GM12891 (cell line): ENCODE data around the gene AP5Z1.

Experiments
- DNase-seq: peaks from one replicate; pipeline ENCODE4 v3.0.0; 2011; ENCODE audit warnings: low spot score; ENCODE audit not compliant: insufficient read length
- FAIRE-seq: peaks from 2 replicates; lab custom pipeline; 2011; peaks lifted over from hg19 to GRCh38; lab: Jason Lieb, UNC
- PAX5 ChIP-seq: IDR thresholded peaks from 2 replicates; pipeline ENCODE4 v1.6.1; 2011; ENCODE audit warnings: low read length, moderate library complexity, mild to moderate bottlenecking; ENCODE audit not compliant: insufficient read depth, severe bottlenecking
- POLR2A ChIP-seq: IDR thresholded peaks from 2 replicates; pipeline ENCODE4 v1.6.1; 2011; ENCODE audit warnings: low read depth, low read length, control low read depth
- POLR2AphosphoS5 ChIP-seq: IDR thresholded peaks from 2 replicates; pipeline ENCODE4 v1.6.1; 2011; ENCODE audit warnings: low read depth, low read length, control low read depth
- POU2F2 ChIP-seq: IDR thresholded peaks from 2 replicates; pipeline ENCODE4 v1.6.1; 2011; ENCODE audit warnings: low read depth, mild to moderate bottlenecking, control low read depth, low read length, moderate library complexity
- SPI1 ChIP-seq: IDR thresholded peaks from 2 replicates; pipeline ENCODE4 v1.6.1; 2011; ENCODE audit warnings: low read depth, low read length, control low read depth
- TAF1 ChIP-seq: IDR thresholded peaks from 2 replicates; pipeline ENCODE4 v1.6.1; 2011; ENCODE audit warnings: low read depth, low read length, control low read depth

Gene AP5Z1

DNA sequence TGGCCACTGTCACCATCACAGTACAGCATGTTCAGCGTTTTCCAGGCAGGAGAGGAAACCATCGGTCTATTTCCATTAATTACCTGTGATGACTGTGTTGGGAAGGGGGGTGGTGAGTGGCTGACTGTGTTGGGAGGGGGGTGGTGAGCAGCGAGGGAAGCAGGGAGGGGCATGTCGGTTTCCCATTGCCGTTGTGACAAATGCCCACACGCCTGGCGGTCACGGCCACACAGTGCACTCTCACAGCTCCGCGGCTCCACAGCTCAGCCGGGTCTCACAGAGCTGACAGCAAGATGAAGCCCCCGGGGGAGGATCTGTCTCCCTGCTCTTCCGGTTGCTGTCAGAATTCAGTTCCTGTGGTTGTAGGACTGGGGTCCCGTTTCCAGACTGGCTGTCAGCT, 39.0 kb downstream of the AP5Z1 start:
- FAIRE-seq (no peak), DNase-seq (no peak)
- no peak for TF ChIP-seq PAX5
- no peak for TF ChIP-seq TAF1
- TF ChIP-seq POLR2AphosphoS5: no peak
- no peak for TF ChIP-seq POU2F2
- TF ChIP-seq SPI1: no peak

DNA sequence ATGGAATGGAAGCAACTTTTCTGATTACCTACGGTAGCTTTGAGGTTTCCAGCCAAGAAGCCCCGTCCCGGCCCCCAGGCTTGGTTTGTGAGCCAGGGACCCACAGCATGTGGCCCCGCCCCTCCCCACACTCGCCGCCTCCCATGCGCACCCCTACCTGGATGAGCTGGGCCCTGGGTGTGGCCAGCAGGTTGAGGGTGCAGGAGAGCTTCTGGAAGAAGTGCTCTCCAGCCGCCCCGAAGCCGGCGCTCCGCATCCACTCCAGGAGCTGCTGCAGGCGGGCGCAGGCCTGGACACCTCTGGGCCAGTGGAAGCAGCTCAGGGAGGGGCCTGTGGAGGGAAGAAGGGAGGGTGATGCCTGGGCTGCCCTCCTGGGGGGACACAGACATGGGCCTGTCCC, 39.7 kb downstream of the AP5Z1 start:
- no peak for DNase-seq
- TF ChIP-seq PAX5: no peak
- no peak for TF ChIP-seq POLR2AphosphoS5
- no peak for TF ChIP-seq TAF1
- no peak for TF ChIP-seq POU2F2
- TF ChIP-seq POLR2A: no peak
- TF ChIP-seq SPI1: no peak
- FAIRE-seq: no peak

- TF ChIP-seq POLR2AphosphoS5 (no peak), SPI1 (no peak), POLR2A (no peak), POU2F2 (no peak), TAF1 (no peak), PAX5 (no peak)
- DNase-seq (no peak), FAIRE-seq (no peak)
Measured at GRCh38 chr7:4815609-4816418, 40.4 kb downstream of the AP5Z1 start.

- no peak for FAIRE-seq
- no peak for DNase-seq
- TF ChIP-seq TAF1 (no peak), POU2F2 (no peak), POLR2AphosphoS5 (no peak), PAX5 (no peak), POLR2A (no peak), SPI1 (no peak)
Measured at GRCh38 chr7:4816419-4817080, 41.1 kb downstream of the AP5Z1 start.

DNA sequence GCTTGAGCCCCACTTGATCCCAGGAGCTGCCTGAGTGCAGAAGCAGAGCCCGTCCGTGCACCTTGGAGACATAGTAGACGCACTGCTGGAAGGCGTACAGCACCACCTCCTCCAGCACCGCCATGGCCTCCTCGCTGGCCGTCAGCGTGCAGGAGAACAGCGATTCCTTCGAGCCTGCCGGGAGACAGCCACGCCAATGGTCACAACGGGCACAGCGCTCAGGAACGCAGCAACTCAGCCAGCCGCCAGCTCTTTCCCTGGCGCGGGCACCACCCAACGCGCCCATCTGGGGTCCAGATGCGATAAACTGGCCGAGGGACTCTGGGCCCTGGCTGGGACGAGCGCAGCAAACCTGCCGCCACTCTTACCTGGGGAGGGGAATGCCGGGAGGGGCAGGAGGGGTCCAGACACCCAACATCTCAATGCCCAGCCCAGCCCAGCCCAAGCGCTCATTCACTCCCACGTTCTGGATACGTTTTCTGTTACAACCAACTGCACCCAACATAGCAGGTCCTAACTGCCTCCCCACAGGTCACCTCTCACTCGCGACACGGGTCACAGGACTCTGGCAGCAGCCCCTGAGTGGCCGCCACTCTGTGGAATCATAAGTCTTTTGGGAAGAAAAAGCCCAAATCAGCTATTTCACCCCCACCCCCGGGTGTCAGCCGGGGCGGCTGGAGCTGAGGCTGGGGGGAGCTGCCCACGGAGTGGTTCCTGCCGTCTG, 41.9 kb downstream of the AP5Z1 start:
- FAIRE-seq (no peak), DNase-seq (no peak)
- TF ChIP-seq SPI1 (no peak), TAF1 (no peak), POLR2A (no peak), POU2F2 (no peak), POLR2AphosphoS5 (no peak), PAX5 (no peak)

GRCh38 chr7:4818000-4818794, 42.8 kb downstream of the AP5Z1 start:
- FAIRE-seq (no peak), DNase-seq (no peak)
- TF ChIP-seq SPI1 (no peak), PAX5 (no peak), TAF1 (no peak), POU2F2 (no peak), POLR2AphosphoS5 (no peak), POLR2A (no peak)

DNA sequence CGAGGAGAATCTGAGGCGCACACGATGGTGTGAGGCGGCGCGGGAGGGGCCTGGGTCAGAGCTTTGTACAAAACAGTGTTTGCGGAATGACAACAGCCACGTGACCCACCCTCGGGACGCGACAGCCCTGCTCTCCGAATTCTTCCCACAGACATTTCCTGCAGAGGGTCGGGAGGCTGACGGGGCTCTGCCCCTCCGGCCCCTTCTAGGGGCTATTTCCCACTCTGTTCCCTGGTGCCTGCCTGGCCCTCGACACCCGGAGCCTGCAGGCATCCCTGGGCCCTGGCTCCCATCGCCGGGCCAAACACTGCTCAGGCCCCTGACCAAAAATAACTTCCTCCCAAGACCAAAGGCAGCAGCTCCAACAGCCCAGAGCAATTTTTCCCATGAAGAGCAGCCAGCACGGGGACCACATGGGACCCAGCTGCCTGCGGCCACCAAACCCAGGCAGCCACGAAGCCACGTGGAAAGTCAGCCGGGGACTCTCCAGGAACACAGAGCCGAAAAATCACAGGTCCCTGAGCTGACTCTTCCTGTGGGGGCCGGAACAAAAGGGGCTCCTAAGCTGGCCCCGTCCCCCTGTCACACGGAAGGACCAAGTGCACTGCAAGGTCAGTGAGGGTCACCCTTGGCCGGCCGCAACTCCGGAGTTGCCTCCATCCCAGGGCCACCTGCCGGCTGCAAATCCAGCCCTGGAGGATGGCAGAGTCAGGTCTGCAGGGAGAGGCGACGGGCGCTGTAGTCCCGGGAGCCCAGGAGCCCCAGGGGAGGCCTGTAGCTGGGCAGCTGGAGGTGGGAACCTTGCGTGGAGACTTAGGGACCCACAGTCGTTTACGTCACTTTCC, 44.4 kb downstream of the AP5Z1 start:
- DNase-seq: no peak
- TF ChIP-seq SPI1 (no peak), POLR2A (no peak), POU2F2 (no peak), PAX5 (no peak), POLR2AphosphoS5 (no peak), TAF1 (no peak)
- FAIRE-seq: no peak

DNA sequence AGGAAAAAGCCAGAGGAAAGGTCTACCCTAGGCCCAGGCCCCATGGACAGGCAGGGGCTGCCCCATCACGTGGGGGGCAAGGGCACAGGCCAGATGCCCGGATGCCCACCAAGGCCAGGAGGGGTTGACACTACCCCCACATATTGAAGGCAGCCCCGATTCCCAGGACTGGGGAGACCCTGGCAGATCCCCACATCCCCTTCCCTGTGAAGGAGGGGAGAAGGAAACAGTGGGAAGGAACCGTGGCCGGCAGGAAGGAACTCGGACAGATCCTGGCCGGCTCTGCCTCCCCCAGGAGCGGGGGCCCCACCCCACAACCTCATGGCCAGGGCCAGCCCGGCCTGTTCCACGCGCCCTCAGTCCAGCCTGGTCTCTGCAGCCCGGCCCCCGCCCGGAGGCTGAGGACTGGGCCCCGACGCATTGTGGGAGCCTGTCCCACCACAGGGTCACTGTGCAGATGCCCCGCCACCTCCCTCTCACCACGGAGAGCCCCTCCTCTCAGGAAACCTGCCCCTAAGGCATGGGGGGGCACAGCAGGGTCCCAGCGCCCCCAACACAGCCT, 45.1 kb downstream of the AP5Z1 start:
- FAIRE-seq: no peak
- no peak for DNase-seq
- no peak for TF ChIP-seq POLR2A
- TF ChIP-seq TAF1: no peak
- no peak for TF ChIP-seq POLR2AphosphoS5
- no peak for TF ChIP-seq PAX5
- no peak for TF ChIP-seq SPI1
